Fibroblast of lung (primary cell): ENCODE results near the gene MUSK.

Experiments
- EZH2 ChIP-seq: IDR thresholded peaks from 2 replicates; pipeline ENCODE4 v1.5.1; 2012; ENCODE audit warnings: low read length, control low read depth, mild to moderate bottlenecking; ENCODE audit errors: missing control alignments
- TF ChIP-seq, protein P1 (sequence below), 2 donors: IDR thresholded peaks in 1 of 2; conservative IDR thresholded peaks in 1 of 2; 1 replicate in 1 of 2; 2 replicates in 1 of 2; pipeline ENCODE4 v1.5.1; 2011 to 2012; ENCODE audit warnings: low read length in 2 of 2, control low read depth in 1 of 2, inconsistent platforms in 1 of 2, low read depth in 1 of 2, mild to moderate bottlenecking in 1 of 2

DNA sequence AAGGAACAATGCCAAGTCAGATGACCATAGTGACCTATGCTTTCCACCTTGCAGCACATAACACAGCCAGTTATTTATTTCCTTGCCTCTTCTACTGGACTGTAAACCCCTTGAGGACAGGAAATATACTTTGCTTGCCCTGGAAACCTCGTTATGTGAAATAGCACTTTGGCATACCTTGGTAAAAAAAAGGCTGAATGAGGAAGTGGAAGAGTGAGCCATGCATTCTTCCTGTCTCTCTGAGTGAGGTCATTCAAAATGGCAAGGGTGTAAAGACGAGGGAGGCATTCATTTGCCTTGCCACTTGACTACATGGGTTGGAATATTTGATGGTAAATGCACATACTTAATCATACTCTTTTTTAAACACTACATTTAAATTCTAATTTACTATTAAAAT, 46.2 kb upstream of the MUSK start:
- TF ChIP-seq, protein P1, sequence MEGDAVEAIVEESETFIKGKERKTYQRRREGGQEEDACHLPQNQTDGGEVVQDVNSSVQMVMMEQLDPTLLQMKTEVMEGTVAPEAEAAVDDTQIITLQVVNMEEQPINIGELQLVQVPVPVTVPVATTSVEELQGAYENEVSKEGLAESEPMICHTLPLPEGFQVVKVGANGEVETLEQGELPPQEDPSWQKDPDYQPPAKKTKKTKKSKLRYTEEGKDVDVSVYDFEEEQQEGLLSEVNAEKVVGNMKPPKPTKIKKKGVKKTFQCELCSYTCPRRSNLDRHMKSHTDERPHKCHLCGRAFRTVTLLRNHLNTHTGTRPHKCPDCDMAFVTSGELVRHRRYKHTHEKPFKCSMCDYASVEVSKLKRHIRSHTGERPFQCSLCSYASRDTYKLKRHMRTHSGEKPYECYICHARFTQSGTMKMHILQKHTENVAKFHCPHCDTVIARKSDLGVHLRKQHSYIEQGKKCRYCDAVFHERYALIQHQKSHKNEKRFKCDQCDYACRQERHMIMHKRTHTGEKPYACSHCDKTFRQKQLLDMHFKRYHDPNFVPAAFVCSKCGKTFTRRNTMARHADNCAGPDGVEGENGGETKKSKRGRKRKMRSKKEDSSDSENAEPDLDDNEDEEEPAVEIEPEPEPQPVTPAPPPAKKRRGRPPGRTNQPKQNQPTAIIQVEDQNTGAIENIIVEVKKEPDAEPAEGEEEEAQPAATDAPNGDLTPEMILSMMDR (conservative IDR thresholded peaks at IDR 0.05 in 1 of 2, IDR thresholded peaks at IDR 0.05 in 1 of 2; ENCODE audit: low read depth in 1 of 2, low read length in 2 of 2): no peak
- TF ChIP-seq EZH2: no peak
